Measurements from ENCODE around the gene PRKCB. TPM values are rescaled to one million over a fixed set of nuclear protein-coding genes. Genes with fewer than 3 reads are reported as not detected.

Gene PRKCB
- total and polyA plus RNA-seq, 8 donors, result 13.5 to 74.3 (median 57.0) TPM

- intact Hi-C loops (cut with DNase I), result no loop called here
- Histone ChIP-seq H3K4me3 (no peak overlapping the region), H3K9me3 (no peaks in the 10 kb centered on the region), H3K27me3 (no peaks in the 10 kb centered on the region), H3K4me1 (peaks cover 0 to 44% of the 10 kb centered on the region in 2 donors), H3K27ac (no peak overlapping the region), H3K36me3 (no peaks in the 10 kb centered on the region)
- no peak for ATAC-seq
- no peak for TF ChIP-seq CTCF (IDR thresholded peaks at IDR 0.05)
- DNase-seq, result no peak
Observed at GRCh38 chr16:23953476-23953875, 117.7 kb downstream of the PRKCB start.

GRCh38 chr16:23955088-23955487 lies 119.3 kb downstream of the PRKCB start:
- ATAC-seq, result no peak
- intact Hi-C loops (cut with DNase I), result no loop called here
- Histone ChIP-seq H3K9me3 (no peaks in the 10 kb centered on the region), H3K27ac (no peak overlapping the region), H3K27me3 (no peaks in the 10 kb centered on the region), H3K36me3 (no peaks in the 10 kb centered on the region), H3K4me1 (peaks cover 0 to 47% of the 10 kb centered on the region in 2 donors), H3K4me3 (no peak overlapping the region)
- no peak for DNase-seq
- TF ChIP-seq CTCF (IDR thresholded peaks at IDR 0.05), result no peak

- H3K36me3 ChIP-seq, result no peaks in the 10 kb centered on the region
- peaks cover 0 to 33% of the 10 kb centered on the region in 2 donors for H3K4me1 ChIP-seq
- TF ChIP-seq CTCF (IDR thresholded peaks at IDR 0.05), result no peak
- H3K27ac ChIP-seq, result no peak overlapping the region
- H3K27me3 ChIP-seq, result no peaks in the 10 kb centered on the region
- no peak for ATAC-seq
- DNase-seq, result no peak
- intact Hi-C loops (cut with DNase I), result no loop called here
- no peaks in the 10 kb centered on the region for H3K9me3 ChIP-seq
- no peak overlapping the region for H3K4me3 ChIP-seq
Observed at GRCh38 chr16:23957287-23957686, 121.5 kb downstream of the PRKCB start.

- ATAC-seq (peak; percentile 60), DNase-seq (peak in 2 of 4 donors; percentile 20 to 47)
- TF ChIP-seq CTCF (IDR thresholded peaks at IDR 0.05), result no peak
- no peaks in the 10 kb centered on the region for H3K27me3 ChIP-seq
- peaks cover 0 to 23% of the 10 kb centered on the region in 2 donors for H3K4me1 ChIP-seq
- H3K27ac ChIP-seq, result no peak overlapping the region
- no peaks in the 10 kb centered on the region for H3K36me3 ChIP-seq
- H3K9me3 ChIP-seq, result no peaks in the 10 kb centered on the region
- intact Hi-C loops (cut with DNase I), result no loop called here
- H3K4me3 ChIP-seq, result no peak overlapping the region
Observed at GRCh38 chr16:23959072-23959751, 123.4 kb downstream of the PRKCB start.

- DNase-seq (no peak), ATAC-seq (no peak)
- H3K27ac ChIP-seq, result no peak overlapping the region
- intact Hi-C loops (cut with DNase I), result no loop called here
- H3K4me1 ChIP-seq, result peaks cover 0 to 23% of the 10 kb centered on the region in 2 donors
- no peaks in the 10 kb centered on the region for H3K27me3 ChIP-seq
- no peak for TF ChIP-seq CTCF (IDR thresholded peaks at IDR 0.05)
- H3K4me3 ChIP-seq, result no peak overlapping the region
- H3K36me3 ChIP-seq, result no peaks in the 10 kb centered on the region
- H3K9me3 ChIP-seq, result no peaks in the 10 kb centered on the region
Observed at GRCh38 chr16:23959752-23960072, 123.9 kb downstream of the PRKCB start.
